Measurements from ENCODE around the gene COL6A5. TPM values are rescaled to one million over a fixed set of nuclear protein-coding genes. Genes with fewer than 3 reads are reported as not detected.
"Not testable (repeated sequence)": the region's sequence is repeated elsewhere in the genome, so short reads cannot be mapped to it uniquely, and the experiment has no call there.

Gene COL6A5
- polyA plus RNA-seq (ENCODE audit: insufficient read length) = not detected

- DNase-seq = peak; percentile 11
Observed at GRCh38 chr3:130345487-130346079, at the start of gene COL6A5. COL6A5 (plus strand) TSS chr3:130345672; CDS start chr3:130373639, 27,967 bp downstream.

- DNase-seq = no peak
Observed at GRCh38 chr3:130299531-130299930, 45.9 kb upstream of the COL6A5 start.

- DNase-seq = no peak
Observed at GRCh38 chr3:130300888-130301287, 44.6 kb upstream of the COL6A5 start.

GRCh38 chr3:130310109-130310508 is 35.4 kb upstream of the COL6A5 start:
- no peak for DNase-seq

GRCh38 chr3:130312374-130312773 is 33.1 kb upstream of the COL6A5 start:
- no peak for DNase-seq

- DNase-seq = peak; percentile 69
Observed at GRCh38 chr3:130316169-130316568, 29.3 kb upstream of the COL6A5 start.

GRCh38 chr3:130323503-130323902 is 22.0 kb upstream of the COL6A5 start:
- no peak for DNase-seq

GRCh38 chr3:130340766-130341165 is 4.7 kb upstream of the COL6A5 start:
- no peak for DNase-seq

- DNase-seq = no peak
Observed at GRCh38 chr3:130341388-130341787, 4.1 kb upstream of the COL6A5 start.

GRCh38 chr3:130341882-130342281 is 3.6 kb upstream of the COL6A5 start:
- no peak for DNase-seq

- no peak for DNase-seq
Observed at GRCh38 chr3:130342821-130343661, 2.4 kb upstream of the COL6A5 start.

- DNase-seq = not testable (repeated sequence)
Observed at GRCh38 chr3:130348258-130348657, 2.8 kb downstream of the COL6A5 start.

GRCh38 chr3:130354430-130354829 is 9.0 kb downstream of the COL6A5 start:
- no peak for DNase-seq

GRCh38 chr3:130374033-130374432 is 28.6 kb downstream of the COL6A5 start:
- no peak for DNase-seq

GRCh38 chr3:130374908-130375307 is 29.4 kb downstream of the COL6A5 start:
- DNase-seq = no peak

- no peak for DNase-seq
Observed at GRCh38 chr3:130377960-130378676, 32.6 kb downstream of the COL6A5 start.

- no peak for DNase-seq
Observed at GRCh38 chr3:130378677-130379191, 33.3 kb downstream of the COL6A5 start.

GRCh38 chr3:130379274-130379673 is 33.8 kb downstream of the COL6A5 start:
- no peak for DNase-seq

GRCh38 chr3:130380398-130380797 is 34.9 kb downstream of the COL6A5 start:
- DNase-seq = no peak

GRCh38 chr3:130383424-130383823 is 38.0 kb downstream of the COL6A5 start:
- DNase-seq = no peak

GRCh38 chr3:130384476-130385025 is 39.1 kb downstream of the COL6A5 start:
- no peak for DNase-seq

GRCh38 chr3:130386604-130387263 is 41.3 kb downstream of the COL6A5 start:
- no peak for DNase-seq
